Dendritic cell treated with granulocyte-macrophage colony-stimulating factor and Interleukin-4, amounts not matched to agents 40 ng/mL and 50 ng/mL, for 4 days (primary cell): Measurements from ENCODE around the gene TMX1.

ENCODE experiments used
- H3K27ac Mint-ChIP-seq: one replicate; pipeline ENCODE4 v1.8.0; 2022; ENCODE audit warnings: mild to moderate bottlenecking, mixed read lengths
- H3K27me3 Mint-ChIP-seq: one replicate; pipeline ENCODE4 v1.8.0; 2022; ENCODE audit warnings: mild to moderate bottlenecking, mixed read lengths
- H3K36me3 Mint-ChIP-seq: one replicate; pipeline ENCODE4 v1.8.0; 2022; ENCODE audit warnings: low read depth, mixed read lengths
- H3K4me1 Mint-ChIP-seq: one replicate; pipeline ENCODE4 v1.8.0; 2022; ENCODE audit warnings: low read depth, mixed read lengths
- H3K4me3 Mint-ChIP-seq: one replicate; pipeline ENCODE4 v1.8.0; 2022; ENCODE audit warnings: mild to moderate bottlenecking, moderate library complexity, mixed read lengths
- H3K9me3 Mint-ChIP-seq: one replicate; pipeline ENCODE4 v1.8.0; 2022; ENCODE audit warnings: mixed read lengths
- intact Hi-C: fragments of 100-400 bp; cut with micrococcal nuclease; formaldehyde crosslinking; loops from one replicate; pipeline ENCODE4 v1.15.0; 2022

Gene TMX1

DNA sequence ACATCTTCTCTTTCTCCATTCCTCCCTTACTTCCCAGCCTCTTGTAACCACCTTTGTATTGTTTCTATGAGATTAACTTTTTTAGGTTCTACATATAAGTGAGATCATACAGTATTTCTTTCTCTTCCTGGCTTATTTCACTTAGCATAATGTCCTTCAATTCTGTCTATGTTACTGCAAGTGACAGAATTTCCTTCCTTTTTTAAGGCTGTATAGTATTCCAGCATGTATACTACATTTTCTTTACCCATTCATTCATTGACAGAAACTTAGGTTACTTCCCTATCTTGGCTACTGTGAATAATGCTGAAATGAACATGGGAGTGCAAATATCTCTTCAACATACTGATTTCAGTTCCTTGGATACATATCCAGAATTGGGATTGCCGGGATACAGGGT is 18.2 kb downstream of the TMX1 start:
- Mint-ChIP-seq H3K9me3 (peaks cover 8% of the 10 kb centered on the region), H3K4me3 (no peak overlapping the region), H3K27ac (no peak overlapping the region), H3K27me3 (no peaks in the 10 kb centered on the region), H3K36me3 (peaks cover 57% of the 10 kb centered on the region), H3K4me1 (peaks cover 4% of the 10 kb centered on the region)
- intact Hi-C loops = no loop called here

DNA sequence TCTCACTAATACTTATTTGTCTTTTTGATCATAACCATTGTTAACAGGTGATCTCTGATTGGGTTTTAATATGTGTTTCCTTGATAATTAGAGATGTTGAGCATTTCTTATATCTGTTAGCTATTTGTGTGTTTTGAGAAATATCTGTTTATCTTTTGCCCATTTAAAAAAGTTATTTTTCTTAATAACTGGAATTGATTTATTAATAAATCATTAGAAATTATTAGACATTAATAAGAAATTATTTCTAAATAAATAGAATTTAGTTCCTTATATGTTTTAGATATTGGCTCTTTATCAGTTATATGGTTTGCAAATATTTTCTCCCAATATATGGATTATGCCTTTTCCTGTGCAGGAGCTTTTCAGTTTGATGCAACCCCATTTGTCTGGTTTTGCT is 18.7 kb downstream of the TMX1 start:
- H3K36me3 Mint-ChIP-seq = peaks cover 56% of the 10 kb centered on the region
- H3K27ac Mint-ChIP-seq = no peak overlapping the region
- H3K27me3 Mint-ChIP-seq = no peaks in the 10 kb centered on the region
- intact Hi-C loops = no loop called here
- no peak overlapping the region for H3K4me3 Mint-ChIP-seq
- no peaks in the 10 kb centered on the region for H3K4me1 Mint-ChIP-seq
- H3K9me3 Mint-ChIP-seq = peaks cover 8% of the 10 kb centered on the region

DNA sequence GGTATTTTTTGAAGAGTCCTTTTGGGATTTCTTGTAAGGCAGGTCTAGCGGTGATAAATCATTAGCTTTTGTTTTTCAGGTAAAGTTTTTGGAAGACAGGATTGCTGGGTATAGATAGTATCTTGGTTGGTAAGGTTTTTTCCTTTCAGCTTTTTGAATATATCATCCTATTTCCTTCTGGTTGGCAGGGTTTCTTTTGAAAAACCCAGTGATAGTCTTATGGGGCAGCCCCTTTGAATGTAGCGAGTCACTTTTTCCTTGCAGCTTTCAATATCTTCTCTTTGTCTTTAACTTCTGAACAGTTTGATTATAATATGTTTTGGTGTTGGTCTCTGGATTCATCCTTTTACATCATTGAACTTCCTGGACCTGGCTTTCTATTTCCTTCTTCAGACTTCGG is 20.2 kb downstream of the TMX1 start:
- no peaks in the 10 kb centered on the region for H3K27me3 Mint-ChIP-seq
- intact Hi-C loops = no loop called here
- H3K4me3 Mint-ChIP-seq = no peak overlapping the region
- peaks cover 8% of the 10 kb centered on the region for H3K9me3 Mint-ChIP-seq
- no peaks in the 10 kb centered on the region for H3K4me1 Mint-ChIP-seq
- peaks cover 64% of the 10 kb centered on the region for H3K36me3 Mint-ChIP-seq
- H3K27ac Mint-ChIP-seq = no peak overlapping the region

DNA sequence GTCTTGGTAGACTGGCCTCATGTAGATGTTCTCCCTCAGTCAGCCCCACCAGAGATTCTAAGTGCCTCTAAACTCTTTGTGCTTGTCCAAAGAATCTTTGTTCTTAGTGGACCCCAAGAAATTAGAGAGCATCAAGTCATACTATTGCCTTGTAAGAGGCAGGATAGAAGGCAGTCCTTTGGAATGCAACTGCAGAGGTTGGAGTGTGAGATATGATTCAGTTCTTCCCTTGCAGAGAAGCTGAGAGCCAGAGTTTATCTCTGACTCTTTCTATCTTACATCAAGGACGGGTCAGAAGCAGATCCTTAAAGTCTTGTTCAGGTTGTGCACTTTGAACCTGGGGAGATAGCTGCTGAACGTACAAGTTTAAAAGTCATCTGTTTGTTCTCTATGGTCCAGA is 21.1 kb downstream of the TMX1 start:
- Mint-ChIP-seq H3K36me3 (peaks cover 57% of the 10 kb centered on the region), H3K4me3 (no peak overlapping the region), H3K27me3 (no peaks in the 10 kb centered on the region), H3K9me3 (peaks cover 8% of the 10 kb centered on the region), H3K4me1 (no peaks in the 10 kb centered on the region), H3K27ac (no peak overlapping the region)
- intact Hi-C loops = no loop called here

DNA sequence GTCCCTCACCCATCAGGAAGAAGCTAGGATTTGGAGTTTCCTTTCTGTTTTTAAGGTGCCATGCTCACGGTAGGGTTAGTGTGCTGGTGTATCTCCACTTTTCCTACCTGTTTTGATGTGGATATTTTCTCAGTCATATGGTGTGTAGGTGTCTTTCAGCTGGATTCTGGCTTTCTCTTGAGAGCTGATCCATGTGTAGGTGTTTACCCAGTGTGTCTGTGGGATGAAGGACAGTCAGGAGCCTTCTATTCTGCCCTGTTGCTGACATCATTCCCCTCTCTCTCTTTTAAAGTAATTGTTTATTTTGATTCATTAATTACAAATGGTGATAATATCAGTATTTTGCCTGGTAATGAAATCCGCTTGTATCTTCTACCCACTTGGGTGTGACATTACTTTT is 22.8 kb downstream of the TMX1 start:
- intact Hi-C loops = no loop called here
- no peaks in the 10 kb centered on the region for H3K4me1 Mint-ChIP-seq
- no peaks in the 10 kb centered on the region for H3K27me3 Mint-ChIP-seq
- no peak overlapping the region for H3K27ac Mint-ChIP-seq
- H3K4me3 Mint-ChIP-seq = no peak overlapping the region
- H3K36me3 Mint-ChIP-seq = peaks cover 49% of the 10 kb centered on the region
- peaks cover 7% of the 10 kb centered on the region for H3K9me3 Mint-ChIP-seq

DNA sequence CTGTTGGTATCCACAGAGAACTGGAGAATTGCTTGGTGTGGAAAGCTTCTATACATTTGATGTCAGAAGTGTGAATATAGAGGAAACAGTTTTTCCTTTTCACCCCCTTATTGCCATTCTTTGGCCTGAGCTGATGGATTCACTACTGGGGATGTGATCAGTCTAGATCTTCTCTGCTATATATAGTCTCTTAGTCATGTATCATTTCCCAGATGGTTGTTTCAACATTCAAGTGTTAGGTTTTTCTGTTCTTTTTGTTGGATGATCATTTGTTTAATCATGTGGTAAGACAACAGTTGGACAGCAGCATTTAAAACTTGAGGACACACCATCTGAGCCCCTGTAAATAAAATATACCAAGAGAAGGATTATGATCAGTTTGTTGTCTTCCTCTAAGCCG is 29.6 kb downstream of the TMX1 start:
- Mint-ChIP-seq H3K4me1 (no peaks in the 10 kb centered on the region), H3K27ac (no peak overlapping the region), H3K36me3 (peaks cover 13% of the 10 kb centered on the region), H3K27me3 (no peaks in the 10 kb centered on the region), H3K9me3 (no peaks in the 10 kb centered on the region), H3K4me3 (no peak overlapping the region)
- intact Hi-C loops = no loop called here

DNA sequence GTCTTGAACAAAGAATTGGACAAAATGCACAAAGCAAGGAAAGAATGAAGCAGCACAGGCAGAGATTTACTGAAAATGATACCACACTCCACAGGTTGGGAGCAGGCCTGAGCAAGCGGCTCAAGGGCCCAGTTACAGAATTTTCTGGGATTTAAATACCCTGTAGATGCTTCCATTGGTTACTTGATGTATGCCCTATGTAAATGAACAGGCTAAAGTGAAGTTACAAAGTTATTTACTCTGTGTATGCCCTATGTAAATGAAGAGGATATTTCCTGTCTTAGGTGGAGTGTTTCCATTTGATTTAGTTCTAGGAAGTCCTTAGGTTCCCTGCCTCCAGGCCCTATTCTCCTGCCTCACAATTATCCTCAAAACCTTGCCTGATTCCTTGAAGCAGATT is 36.6 kb downstream of the TMX1 start:
- H3K4me3 Mint-ChIP-seq = no peak overlapping the region
- peaks cover 12% of the 10 kb centered on the region for H3K36me3 Mint-ChIP-seq
- no peaks in the 10 kb centered on the region for H3K9me3 Mint-ChIP-seq
- intact Hi-C loops = no loop called here
- peaks cover 7% of the 10 kb centered on the region for H3K4me1 Mint-ChIP-seq
- H3K27me3 Mint-ChIP-seq = no peaks in the 10 kb centered on the region
- no peak overlapping the region for H3K27ac Mint-ChIP-seq

DNA sequence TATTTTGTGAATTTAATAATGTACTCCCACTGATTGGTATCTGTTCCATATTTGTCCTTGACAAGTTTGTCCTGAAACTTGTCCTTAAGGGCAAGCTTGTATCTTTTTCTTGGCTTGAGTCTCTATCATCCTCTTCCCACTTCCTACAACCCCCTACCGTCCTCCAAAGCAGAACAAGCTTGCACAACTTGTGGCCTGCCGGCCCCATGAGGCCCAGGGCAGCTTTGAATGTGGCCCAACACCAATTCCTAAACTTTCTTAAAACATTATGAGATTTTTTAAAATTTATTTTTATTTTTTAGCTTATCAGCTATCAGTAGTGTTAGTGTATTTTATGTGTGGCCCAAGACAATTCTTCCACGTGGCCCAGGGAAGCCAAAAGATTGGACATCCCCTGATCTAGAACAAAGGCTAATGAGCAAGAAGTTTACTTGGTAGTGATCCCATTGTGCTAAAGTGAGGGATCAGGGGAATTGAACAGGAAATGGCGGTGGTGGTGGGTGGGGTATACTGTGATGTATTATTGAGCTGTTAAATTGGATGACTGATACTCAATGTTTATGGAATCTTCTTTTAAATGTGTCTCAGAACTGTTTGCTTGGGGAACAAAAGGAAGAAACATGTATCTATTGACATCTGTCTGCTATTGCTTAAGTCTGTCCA is 37.8 kb downstream of the TMX1 start:
- H3K9me3 Mint-ChIP-seq = no peaks in the 10 kb centered on the region
- H3K36me3 Mint-ChIP-seq = peaks cover 12% of the 10 kb centered on the region
- no peak overlapping the region for H3K27ac Mint-ChIP-seq
- H3K4me3 Mint-ChIP-seq = no peak overlapping the region
- no peaks in the 10 kb centered on the region for H3K27me3 Mint-ChIP-seq
- intact Hi-C loops = no loop called here
- peaks cover 7% of the 10 kb centered on the region for H3K4me1 Mint-ChIP-seq

DNA sequence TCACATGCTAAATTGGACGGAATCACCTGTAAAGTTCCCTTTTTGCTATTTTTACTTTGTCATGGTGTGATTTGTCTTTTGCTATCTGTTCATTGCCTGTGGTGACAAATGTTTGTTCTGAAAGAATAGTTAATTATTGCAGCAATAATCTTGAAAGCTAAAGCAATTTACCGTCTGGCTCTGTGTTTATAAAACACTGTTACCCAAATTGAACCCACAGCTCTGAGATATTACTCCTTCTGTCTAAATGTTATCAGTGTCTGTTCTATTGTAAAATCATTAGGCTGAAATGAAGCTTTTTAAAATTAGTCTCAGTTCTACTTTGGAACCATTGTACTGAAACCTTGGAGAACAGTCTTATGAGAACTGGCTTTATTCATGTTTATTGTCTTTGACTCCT is 42.5 kb downstream of the TMX1 start:
- no peak overlapping the region for H3K27ac Mint-ChIP-seq
- H3K4me3 Mint-ChIP-seq = no peak overlapping the region
- H3K27me3 Mint-ChIP-seq = no peaks in the 10 kb centered on the region
- peaks cover 5% of the 10 kb centered on the region for H3K4me1 Mint-ChIP-seq
- H3K9me3 Mint-ChIP-seq = no peaks in the 10 kb centered on the region
- intact Hi-C loops = loop anchor here (5.0 to 10.0 kb wide), 2 partner anchors 372 to 700 kb away; partner anchors contain the start of gene FRMD6
- no peaks in the 10 kb centered on the region for H3K36me3 Mint-ChIP-seq

DNA sequence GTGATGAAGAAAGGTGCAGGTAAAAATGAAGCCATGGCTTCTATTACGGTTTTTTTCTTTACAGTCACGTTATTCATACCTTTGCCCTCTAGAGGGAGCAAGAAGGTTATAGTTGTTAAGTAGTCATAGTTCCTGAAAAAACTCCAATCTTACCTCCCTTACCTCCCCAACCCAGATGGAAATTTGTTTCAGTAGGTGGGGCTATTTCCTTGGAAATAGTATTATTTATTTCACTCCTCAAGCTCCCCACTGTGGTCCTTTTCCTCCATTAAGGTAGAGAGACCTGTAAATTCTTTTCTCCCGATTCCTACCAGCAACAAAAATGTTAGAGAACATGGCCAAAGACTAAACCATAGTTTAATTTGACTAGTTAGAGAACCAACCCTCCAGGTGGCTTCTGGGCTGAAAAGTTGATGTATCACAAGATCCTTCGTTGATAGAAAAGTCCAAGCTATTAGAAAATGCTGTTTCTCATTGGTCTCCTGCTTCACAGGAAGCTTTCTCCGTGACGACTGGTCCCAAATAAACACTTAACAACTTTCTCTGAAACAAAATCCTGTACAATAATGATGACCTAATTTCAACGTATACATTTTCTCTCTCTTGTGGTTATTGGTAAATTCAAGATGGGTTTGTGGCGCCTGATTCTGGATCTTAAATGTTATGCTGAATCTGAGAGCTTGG is 43.5 kb downstream of the TMX1 start:
- intact Hi-C loops = loop anchor here (1.0 to 10.0 kb wide), 3 partner anchors 371 to 699 kb away; partner anchors contain the start of gene FRMD6
- Mint-ChIP-seq H3K4me3 (no peak overlapping the region), H3K27me3 (no peaks in the 10 kb centered on the region), H3K36me3 (no peaks in the 10 kb centered on the region), H3K27ac (no peak overlapping the region), H3K9me3 (no peaks in the 10 kb centered on the region), H3K4me1 (no peaks in the 10 kb centered on the region)

DNA sequence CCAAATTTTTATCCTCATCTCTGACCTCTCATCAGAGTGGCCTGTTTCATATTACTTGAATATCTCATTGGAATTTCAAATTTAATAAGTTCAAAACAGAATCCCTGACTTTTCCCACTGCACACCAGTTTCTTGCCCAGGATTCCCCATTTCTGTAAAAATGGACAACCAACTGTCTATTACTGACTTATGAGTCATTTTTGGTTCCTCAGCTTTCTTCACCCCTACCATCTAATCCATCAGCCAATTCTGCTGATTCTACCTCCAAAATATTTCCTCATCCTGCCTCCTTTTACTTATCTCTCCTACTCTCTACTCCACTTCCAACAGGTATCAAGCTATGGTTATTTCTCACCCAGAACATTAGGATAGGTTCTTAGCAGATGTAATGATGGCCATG is 44.2 kb downstream of the TMX1 start:
- intact Hi-C loops = loop anchor here (5.0 to 10.0 kb wide), 2 partner anchors 371 to 698 kb away; partner anchors contain the start of gene FRMD6
- Mint-ChIP-seq H3K27ac (no peak overlapping the region), H3K4me3 (no peak overlapping the region), H3K36me3 (no peaks in the 10 kb centered on the region), H3K4me1 (no peaks in the 10 kb centered on the region), H3K27me3 (no peaks in the 10 kb centered on the region), H3K9me3 (no peaks in the 10 kb centered on the region)

DNA sequence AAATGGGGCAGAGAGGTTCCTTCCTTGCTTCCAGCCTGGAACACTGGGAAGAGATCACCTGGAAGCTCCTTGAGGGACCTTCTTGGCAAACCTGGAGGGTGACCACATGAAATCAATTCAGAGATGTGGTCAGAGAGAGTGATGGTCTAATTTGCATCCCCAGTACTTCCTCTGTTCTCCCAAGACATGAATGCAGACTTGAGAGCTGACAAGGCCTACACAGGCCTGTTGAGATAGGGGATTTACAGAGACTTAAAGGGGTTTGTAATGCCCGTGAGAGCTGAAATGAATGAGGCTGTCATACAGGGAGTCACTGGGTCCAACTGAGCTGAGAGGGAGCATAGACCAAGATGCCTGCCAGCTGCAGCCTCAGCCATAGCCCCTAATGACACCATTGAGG is 45.1 kb downstream of the TMX1 start:
- Mint-ChIP-seq H3K4me1 (no peaks in the 10 kb centered on the region), H3K36me3 (no peaks in the 10 kb centered on the region), H3K4me3 (no peak overlapping the region), H3K27ac (no peak overlapping the region), H3K9me3 (no peaks in the 10 kb centered on the region), H3K27me3 (no peaks in the 10 kb centered on the region)
- intact Hi-C loops = loop anchor here (10.0 kb wide), 1 partner anchor 370 kb away; the partner anchor contains the start of gene FRMD6

DNA sequence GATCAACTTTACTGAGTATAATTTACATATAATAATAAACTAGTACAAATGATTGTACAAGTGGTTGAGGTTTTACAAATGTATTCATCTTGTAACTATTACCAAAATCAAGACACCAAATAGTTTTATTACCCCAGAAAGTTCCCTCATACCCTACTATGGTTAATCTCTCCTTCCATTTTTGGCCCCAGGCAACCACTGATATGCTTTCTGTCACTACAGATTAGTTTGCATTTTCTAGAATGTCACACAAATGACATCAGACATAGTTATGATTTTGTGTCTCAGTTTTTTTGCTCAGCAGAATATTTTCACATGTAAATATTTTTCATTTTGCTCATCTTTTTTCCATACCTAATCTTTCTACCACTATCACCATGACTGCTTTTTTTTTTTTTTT is 49.1 kb downstream of the TMX1 start:
- no peaks in the 10 kb centered on the region for H3K36me3 Mint-ChIP-seq
- intact Hi-C loops = loop anchor here (10.0 kb wide), 1 partner anchor 366 kb away; the partner anchor contains the start of gene FRMD6

DNA sequence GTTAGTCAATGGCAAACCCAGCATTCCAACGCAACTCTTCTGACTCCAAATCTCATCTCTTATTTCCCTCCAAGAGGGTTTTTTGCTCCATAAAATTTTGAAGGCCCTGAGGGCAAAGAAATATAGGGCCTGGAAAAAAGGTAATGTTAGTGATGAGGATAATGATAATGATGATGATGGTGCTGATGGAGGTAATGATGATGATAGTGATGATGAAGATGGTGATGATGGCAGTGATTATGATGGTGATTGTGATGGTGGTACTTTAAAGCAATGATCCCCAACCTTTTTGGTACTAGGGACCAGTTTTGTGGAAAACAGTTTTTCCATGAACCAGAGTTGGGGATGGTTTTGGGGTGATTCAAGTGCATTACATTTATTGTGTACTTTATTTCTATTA is 50.1 kb downstream of the TMX1 start:
- no peaks in the 10 kb centered on the region for H3K9me3 Mint-ChIP-seq
- no peaks in the 10 kb centered on the region for H3K4me1 Mint-ChIP-seq
- no peaks in the 10 kb centered on the region for H3K36me3 Mint-ChIP-seq
- intact Hi-C loops = no loop called here
- no peak overlapping the region for H3K4me3 Mint-ChIP-seq
- no peaks in the 10 kb centered on the region for H3K27me3 Mint-ChIP-seq
- no peak overlapping the region for H3K27ac Mint-ChIP-seq

More for the DNA sequence above, 49.1 kb downstream of the TMX1 start:
- Mint-ChIP-seq H3K27ac (no peak overlapping the region), H3K4me3 (no peak overlapping the region), H3K27me3 (no peaks in the 10 kb centered on the region), H3K4me1 (no peaks in the 10 kb centered on the region), H3K9me3 (no peaks in the 10 kb centered on the region)
